Fibroblast of the conjunctiva (primary cell): ENCODE results near the gene SHMT1.
"Not testable (repeated sequence)": the region's sequence is repeated elsewhere in the genome, so short reads cannot be mapped to it uniquely, and the experiment has no call there.

Experiments used
- DNase-seq: peaks from one replicate; pipeline ENCODE4 v3.0.0-alpha.2; 2010; ENCODE audit warnings: low read depth

SHMT1 gene

DNA sequence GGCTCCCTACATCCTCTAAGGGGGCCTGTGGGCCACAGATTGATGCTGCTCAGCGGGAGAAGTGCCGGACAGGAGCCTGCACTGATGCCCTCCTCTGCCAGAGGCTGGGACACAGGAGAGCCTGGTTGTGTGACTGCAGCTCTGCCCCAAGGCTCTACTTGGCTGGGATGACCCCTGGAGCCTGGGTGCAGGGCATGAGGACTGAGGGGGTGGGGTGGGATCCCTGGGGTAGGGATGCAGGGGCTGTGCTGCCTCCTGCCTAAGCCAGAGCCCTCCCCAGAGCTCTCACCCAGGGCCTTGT, 14.8 kb upstream of the SHMT1 start:
- DNase-seq, result no peak

DNA sequence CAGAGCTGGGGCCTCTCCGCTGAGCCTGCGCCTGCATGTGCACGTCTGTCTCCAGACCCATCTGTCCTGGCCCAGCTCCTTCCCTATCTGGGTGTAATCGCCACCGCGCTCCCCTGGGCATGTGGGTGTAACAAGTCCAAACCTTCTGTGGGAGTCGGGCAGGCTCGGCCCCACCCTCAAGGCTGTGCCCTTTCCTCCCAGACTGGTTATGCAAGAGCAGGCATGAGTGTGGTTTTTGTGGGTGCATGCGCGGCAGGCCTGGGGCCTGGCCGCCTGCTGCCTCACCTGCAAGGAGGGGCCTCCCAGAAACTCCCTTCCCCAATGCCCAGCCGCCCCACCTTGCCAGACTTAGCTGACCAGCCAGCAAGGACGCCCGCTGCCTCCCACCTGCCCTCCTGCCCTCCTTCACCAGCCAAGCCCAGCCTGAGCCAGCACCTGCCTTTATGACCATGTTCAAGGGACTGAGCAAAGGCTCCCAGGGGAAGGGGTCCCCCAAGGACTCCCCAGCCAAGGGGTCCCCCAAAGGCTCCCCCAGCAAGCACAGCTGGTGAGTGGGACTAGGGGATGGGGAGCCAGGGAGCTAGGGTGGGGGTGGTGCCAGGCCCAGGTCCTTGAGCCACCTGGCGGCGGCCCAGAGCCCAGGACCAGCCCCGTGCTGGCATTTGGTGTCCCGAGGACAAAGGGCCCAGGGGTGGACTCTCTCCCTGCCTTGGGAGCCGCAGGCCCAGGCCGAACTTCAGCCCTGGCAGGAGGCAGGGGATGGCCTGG, 14.3 kb upstream of the SHMT1 start, which contains the start of gene EVPLL:
TSS of gene EVPLL (plus strand) at position 342 of the 768 bp plus-strand sequence. CDS start 3,160 bp downstream, outside the sequence.
- DNase-seq, result no peak

DNA sequence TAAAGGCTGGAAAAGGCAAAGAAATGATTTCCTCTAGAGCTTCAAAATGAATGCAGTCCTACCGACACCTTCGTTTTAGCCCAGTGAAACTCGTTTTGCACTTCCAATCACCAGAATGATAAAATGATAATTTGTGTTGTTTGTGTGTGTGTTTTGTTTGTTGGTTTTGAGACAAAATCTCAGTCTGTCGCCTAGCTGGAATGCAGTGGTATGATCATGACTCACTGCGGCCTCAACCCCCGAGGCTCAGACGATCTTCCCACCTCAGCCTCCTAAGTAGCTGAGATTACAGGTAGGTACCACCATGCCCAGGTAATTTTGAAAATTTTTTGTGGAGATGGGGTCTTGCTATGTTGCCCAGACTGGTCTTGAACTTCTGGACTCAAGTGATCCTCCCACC, 10.9 kb upstream of the SHMT1 start:
- no peak for DNase-seq

DNA sequence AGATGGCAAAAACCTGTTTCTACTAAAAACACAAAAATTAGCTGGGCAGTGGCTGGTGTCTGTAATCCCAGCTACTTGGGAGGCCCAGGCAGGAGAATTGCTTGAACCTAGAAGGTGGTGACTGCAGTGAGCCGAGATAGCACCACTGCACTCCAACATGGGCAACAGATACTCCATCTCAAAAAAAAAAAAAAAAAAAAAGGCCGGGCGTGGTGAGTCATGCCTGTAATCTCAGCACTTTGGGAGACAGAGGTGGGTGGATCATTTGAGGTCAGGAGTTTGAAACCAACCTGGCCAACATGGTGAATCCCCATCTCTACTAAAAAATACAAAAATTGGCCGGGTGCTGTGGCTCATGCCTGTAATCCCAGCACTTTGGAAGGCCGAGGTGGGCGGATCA, 9.8 kb upstream of the SHMT1 start:
- not testable (repeated sequence) for DNase-seq

DNA sequence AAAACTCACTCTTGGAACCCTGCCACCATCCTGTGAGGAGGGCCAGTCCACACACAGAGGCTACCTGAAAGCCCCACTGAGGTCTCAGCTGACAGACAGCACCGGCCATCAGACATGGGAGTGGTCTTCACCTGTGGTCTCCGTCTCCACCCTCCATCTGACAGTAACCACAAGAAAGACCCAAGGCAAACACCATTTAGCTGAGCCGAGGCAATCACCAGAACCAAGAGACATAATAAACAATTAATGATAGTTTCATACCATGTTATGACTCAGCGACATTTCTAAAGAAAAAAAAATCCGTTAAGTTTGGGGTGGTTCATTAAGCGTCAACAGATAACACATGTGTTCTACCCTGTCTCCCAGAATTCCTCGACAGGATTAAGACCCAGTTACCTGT, 8.1 kb upstream of the SHMT1 start:
- DNase-seq, result no peak

DNA sequence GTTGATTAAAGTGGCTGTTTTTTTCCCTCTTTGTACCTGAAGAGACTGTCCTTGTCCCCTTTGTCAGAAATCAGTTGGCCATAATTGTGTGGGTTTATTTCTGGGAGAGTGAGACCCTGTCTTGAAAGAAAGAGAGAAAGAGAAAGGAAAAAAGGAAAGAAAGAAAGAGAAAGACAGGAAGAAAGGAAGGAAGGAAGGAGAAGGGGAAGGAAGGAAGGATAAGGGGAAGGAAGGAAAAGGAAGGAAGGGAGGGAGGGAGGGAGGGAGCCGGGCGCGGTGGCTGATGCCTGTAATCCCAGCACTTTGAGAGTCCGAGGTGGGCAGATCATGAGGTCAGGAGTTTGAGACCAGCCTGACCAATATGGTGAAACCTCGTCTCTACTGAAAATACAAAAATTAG, 7.4 kb upstream of the SHMT1 start:
- no peak for DNase-seq

DNA sequence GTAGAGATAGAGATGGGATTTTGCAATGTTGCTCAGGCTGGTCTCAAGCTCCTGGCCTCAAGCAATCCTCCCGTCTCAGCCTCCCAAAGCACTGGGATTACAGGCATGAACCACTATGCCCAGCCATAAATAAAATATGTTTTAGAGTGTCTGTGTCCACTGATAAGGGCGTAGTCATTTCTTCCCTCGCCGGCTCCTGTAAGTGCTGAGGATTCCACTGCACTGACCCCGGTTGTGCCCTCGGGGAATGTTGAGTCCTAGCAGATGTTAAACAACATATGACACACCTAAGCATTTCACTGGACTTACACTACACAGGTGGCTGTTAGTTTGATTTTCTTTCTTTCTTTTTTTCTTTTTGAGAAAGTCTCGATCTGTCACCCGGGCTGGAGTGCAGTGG, 5.6 kb upstream of the SHMT1 start:
- no peak for DNase-seq

DNA sequence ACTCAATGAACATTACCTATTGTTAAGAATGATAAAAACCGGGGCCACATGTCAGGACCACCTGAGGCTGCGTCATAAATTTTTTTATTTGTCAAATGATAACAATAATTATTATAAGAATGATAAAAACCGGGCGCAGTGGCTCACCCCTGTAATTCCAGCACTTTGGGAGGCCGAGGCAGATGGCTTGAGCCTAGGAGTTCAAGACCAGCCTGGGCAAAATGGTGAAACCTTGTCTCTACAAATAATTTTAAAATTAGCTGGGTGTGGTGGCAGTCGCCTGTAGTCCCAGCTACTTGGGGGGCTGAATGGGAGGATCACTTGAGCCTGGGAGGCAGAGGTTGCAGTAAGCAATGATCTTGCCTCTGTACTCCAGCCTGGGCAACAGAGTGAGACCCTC, 816 bp upstream of the SHMT1 start:
- DNase-seq, result no peak

DNA sequence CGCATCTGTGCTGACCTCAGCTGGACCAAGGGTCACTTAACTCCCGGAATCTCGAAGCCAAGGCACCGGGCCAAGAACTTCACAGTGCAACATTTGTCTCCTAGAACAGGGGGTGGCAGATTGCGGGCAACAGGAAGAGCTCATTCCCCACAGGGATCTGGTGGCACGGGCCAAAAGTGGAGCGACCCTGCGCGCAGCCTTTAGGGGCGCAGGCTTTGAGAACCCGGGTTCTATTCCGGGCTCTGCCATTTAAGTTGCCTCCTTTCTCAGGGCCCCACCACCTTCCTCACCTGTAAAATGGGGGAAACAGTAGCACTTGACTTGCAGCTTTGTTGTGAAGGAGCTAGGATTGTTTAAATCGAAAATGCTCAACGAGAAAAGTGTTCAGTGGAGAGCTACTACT, 651 bp downstream of the SHMT1 start:
- peak; percentile 6 for DNase-seq

DNA sequence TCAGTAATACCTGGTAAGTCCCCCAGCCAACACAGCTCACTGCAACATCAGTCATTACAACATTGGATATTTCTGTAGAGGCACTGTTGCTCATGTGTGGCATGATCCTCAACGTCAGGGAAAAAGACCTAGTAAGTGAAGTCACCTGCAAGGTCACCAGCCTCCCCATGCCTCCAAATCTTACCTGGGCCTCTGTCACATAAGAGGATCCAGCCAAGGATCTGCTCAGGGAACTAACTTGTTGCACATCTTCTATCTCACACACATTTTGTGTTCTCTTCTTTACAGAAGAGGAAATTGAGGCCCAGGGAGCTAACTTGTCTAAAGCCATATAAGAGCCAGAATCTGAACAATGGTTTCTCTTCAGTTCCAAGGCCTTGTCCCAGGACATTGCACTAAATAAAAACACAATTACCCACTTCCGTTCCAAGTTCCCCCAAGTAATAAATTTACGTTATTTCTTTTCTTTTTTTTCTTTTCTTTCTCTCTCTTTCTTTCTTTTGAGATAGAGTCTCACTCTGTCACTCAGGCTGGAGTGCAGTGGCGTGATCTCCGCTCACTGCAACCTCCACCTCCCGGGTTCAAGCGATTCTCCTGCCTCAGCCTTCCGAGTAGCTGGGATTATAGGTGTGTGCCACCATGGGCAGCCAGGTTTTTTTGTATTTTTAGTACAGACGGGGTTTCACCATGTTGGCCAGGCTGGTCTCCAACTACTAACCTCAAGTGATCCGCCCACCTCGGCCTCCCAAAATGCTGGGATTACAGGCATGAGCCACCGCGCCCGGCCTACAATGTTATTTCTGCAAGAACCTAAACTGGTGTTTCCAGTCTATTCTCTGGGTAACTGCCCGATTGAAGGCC, 1.3 kb downstream of the SHMT1 start:
- no peak for DNase-seq

DNA sequence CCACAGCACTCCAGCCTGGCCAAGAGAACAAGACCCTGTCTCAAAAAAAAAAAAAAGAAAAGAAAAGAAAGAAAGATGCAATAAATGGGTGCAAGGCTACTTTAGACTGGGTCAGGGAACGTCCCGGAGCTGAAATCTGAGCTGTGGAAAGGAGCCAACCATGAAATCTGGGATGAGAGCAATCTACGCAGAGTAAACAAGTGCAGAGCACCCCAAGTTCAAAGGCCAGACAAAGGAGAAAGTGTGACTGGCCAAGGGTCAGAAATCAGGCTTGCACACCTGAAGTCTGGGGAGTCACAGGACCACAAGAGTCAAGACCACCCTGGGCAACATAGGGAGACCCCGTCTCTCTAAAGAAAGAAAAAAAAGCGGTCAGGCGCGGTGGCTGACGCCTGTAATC, 2.8 kb downstream of the SHMT1 start:
- DNase-seq, result no peak

DNA sequence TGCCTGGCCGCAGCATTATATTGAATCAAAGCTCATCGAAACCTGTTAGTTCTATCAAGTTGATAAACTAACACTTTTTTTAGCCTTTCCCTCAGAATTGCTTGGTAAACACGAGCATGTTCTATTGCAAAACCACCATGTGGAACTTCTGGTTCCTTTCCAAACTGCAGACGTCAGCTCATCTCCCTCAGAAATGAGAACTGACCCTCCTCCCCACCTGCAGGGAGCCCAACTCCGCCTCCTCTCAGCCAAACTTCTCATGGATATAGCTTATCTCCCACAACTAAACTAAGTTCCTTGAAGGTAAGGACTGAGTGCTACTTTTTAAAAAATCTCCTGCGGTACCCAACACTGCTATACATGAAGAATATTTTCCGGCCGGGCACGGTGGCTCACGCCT, 6.7 kb downstream of the SHMT1 start:
- peak; percentile 66 for DNase-seq

DNA sequence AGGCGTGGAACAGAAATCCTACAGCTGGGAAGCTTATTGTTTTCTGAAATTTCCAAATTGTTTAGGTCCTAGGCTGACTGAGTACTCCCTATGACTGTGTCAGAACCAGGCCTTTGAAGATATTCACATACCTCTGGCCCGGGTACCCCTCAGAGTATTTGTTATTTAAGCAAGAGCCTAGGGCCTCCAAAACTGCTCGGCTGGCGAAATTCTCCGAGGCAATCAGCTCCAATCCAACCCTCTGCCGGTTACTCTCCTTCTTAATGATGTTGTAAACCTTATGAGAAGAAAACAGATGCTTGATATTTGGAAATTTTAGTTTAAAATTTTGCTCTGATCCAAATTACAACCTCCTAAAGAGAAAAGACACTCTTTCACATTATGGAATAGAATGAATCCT, 9.8 kb downstream of the SHMT1 start:
- no peak for DNase-seq

DNA sequence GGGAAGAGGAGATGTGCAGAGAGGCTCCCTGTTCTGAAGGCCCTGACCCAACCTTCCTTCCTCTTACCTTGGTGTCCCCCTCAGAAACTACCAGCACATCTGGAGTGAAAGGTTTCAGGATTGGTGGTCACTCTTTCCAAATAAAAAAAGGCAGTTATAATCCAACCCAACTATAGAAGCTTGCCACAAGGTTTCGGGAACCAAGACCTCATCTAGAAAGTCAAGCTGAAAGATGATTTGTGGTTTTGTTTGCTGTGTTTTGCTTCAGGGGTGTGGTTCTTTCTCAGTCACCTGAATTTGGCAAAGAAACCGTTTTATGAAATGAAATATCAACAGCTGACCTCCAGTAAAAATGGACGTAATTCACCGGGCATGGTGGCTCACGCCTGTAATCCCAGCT, 19.3 kb downstream of the SHMT1 start:
- DNase-seq, result no peak

DNA sequence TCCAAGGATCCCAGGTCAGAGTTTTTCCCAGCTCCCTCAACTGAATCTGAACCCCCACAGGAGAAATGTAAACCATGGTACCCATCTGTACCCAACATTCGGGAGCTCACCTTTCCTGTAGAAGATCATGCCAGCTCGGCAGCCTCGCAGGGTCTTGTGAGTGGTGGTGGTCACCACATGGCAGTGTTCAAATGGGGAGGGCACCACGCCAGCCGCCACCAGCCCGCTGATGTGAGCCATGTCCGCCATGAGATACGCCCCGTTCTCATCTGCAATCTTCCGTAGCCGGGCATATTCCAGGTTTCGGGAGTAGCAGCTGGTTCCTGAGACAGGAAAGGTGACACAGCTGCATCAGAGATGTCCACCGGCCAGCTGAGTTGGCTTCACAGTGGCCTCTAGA, 23.4 kb downstream of the SHMT1 start:
- DNase-seq, result no peak

DNA sequence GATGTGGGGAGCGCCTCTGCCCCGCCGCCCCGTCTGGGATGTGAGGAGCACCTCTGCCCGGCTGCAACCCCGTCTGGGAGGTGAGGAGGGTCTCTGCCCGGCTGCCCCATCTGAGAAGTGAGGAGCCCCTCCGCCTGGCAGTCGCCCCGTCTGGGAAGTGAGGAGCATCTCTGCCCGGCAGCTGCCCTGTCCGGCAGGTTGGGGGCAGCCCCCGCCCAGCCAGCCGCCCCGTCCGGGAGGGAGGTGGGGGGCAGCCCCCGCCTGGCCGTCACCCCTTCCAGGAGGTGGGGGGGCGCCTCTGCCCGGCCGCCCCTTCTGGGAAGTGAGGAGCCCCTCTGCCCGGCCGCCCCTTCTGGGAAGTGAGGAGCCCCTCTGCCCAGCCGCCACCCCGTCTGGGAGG, 25.2 kb downstream of the SHMT1 start:
- DNase-seq, result not testable (repeated sequence)

DNA sequence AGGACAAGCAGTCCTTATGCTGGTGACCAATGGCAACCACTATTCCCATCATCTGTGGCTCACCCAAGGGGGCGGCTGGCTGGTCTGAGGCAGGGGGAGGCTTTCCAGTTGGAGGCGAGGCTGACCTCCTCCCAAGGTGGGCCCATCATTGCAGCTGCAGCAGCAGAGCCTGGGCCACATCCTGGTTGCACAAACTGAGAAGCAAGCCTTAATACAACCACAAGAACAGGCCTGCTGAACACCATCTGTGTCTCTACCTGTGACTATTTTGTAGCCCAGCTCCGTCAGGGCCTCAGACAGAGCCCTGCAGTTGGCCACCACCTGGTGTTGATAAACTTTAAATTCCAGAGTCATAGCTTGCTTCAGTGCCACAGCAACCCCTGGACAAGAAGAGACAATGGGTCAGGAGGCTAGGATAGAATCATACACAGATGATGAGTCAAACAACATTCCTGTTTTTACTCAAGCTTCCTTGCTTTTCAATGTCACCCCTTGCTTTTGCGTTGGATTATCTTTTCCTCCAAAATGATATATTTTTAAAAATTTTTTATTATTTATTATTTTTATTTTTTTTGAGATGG, 30.4 kb downstream of the SHMT1 start:
- no peak for DNase-seq

DNA sequence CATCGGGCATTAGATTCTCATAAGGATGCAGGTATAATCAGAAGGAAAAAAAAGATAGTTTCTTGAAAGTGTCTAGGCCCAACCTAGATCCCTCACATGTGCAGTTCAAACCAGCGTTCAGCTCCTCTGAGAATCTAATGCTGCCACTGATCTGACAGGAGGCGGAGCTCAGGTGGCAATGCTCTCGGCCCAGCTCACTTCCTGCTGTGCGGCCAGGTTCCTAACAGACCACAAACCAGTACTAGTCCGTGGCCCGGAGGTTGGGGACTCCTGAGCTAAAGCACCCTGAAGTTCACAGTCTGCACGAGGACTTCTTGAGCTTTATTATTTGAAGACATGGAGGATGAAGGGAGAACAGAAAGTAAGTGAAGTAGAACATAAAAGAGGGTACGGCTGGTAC, 31.5 kb downstream of the SHMT1 start:
- no peak for DNase-seq

DNA sequence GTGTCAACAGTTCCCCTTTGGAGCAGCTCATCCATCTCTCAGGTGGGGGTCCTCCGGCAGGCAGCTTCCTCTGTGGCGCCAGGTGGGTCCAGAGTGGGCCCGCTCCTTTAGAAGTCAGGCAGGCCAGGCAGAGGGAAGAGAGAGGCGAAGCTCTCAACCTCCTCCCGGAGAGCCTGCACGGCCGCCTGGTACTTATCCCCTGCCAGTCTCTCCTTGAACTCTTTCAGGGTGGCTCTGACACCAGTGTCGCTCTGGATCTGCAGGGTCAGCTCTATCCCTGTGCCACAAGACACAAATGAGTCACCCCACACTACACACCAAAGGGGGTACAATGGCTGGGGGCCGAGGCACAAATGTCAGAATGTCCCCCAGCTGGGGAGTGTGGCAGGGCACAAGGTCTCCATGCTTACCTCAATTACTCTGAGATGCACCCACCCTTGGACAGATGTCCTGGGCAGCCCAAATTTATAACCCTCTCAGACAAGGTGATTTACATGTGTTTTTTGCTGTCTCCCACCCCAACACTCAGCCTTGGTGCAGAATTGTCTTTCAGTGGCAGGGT, 34.6 kb downstream of the SHMT1 start:
- no peak for DNase-seq

DNA sequence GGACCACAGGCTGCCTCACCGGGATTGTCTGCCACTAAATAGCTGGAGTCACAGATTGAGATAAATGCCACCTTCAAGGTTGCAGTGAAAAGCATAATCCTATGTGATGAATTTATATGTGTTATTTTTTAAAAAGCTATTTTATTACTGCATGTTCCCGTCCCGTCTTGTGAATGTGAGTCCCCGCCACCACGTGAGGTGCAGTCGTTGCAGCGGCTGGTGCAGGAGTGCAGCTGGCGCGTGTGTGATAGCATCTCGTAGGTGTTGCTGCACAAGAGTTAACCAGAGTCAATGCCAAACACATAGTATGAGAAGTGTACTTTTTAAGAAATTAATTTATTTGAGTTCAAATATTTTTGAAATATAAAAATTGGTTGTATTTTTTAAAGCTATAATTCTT, 35.8 kb downstream of the SHMT1 start:
- DNase-seq, result no peak

DNA sequence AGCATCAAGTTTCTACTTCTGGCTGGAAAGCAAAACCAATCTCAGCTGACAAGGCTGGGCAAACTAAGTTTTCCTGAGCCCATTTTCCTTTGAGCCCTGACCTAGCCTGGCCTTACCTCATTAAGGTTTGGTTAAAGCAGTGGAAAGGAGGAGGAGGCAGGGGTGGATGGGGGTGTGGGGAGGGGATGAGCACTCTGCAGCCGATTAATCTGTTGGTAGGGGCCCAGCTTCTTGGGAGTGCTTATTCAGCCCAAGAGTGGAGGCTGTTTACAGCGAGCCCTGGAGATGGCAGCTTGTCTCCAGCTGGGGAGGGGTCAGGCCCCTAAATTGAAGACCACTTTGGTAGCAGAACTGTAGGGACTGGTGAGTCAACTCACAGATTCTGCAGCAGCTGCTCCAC, 36.3 kb downstream of the SHMT1 start:
- DNase-seq, result no peak

DNA sequence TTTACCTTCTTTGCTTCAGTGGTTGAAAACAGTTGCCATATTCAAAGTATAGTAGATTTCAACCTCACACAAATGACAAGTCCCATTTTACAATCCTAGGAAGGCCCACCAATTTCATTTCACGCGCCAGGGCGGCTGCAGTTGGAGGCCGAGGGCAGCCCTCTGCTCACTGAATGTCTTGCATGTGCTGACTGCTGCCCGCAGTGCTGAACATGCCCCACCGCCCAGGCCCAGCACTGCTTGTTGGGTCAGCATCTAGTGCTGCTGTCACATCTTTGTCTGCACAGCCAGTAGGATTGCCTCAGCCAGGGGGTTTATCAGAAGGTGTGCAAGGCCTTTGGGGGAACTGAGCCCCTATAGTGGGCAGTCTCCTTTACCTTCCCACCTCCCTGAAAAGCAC, 36.8 kb downstream of the SHMT1 start:
- no peak for DNase-seq

DNA sequence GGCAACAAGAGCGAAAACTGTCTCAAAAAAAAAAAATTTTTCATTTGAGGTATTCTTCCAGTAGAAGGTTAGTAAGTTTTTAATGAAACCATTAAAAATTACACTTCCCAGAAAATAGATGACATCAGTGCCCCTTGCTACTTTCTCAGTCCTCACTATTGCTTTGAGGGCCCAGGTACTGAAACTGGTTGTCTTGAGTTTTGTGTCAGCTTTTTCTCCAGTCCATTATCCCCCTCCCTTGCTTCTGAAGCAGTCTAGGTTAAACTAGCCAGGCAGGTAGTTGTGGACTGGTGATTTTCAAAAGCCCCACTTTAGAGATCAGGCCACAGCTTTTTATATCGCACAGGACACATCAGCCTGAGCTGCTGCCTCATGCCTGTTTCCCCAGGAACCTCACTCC, 37.3 kb downstream of the SHMT1 start:
- DNase-seq, result no peak
